ENCODE results near the gene ZNF117.
"Not testable (repeated sequence)": the region's sequence is repeated elsewhere in the genome, so short reads cannot be mapped to it uniquely, and the experiment has no call there.

ZNF117 gene

DNA sequence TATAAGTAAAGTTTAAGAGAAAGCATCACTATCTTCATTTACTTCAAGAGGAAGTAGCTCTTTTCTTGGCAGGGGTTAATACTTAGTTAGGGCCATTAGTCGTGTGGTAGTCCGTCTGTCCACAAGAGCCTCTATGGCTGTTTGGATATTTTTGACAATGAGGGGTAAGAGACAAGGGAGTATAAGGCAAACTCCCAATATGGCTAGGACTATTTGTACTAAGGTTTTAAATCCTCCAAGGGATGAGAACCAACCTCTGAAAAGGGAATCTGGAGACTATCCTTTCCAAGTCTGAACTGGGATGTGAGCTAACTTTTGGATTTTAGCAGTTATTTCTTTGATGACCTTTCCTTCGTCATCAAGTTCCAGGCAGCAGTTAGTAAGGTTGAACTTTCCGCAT is at the start of gene ZNF117:
Gene ZNF117, minus strand, starts transcription at position 101 of the 400 bp plus-strand sequence.
- DNase-seq: no peak

DNA sequence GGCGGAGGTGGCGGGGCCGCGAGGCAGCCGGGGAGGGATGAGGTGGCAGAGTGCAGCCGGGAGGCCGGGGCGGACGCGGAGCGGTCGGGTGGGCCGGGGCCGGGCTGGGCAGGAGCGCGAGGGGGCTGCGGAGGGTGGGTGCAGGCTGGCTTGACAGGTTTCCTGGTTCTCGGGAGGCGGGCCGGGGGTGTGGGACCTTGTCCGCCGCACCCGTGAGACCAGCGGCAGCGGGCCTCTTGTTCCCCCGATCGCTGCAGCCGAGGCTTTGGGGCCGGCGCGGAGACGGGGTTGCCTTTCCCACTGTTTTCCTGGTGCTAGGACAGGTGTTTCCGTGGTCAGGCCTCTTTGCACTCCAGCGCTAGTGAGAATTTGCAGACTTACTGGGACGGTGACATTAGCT is 47.9 kb upstream of the ZNF117 start:
- DNase-seq: peak; percentile 35

GRCh38 chr7:65037740-65038688 is 47.2 kb upstream of the ZNF117 start:
- DNase-seq: peak; percentile 93

GRCh38 chr7:65036526-65036925 is 45.7 kb upstream of the ZNF117 start:
- not testable (repeated sequence) for DNase-seq

- DNase-seq: not testable (repeated sequence)
Measured at GRCh38 chr7:65035469-65035868, 44.6 kb upstream of the ZNF117 start.

DNA sequence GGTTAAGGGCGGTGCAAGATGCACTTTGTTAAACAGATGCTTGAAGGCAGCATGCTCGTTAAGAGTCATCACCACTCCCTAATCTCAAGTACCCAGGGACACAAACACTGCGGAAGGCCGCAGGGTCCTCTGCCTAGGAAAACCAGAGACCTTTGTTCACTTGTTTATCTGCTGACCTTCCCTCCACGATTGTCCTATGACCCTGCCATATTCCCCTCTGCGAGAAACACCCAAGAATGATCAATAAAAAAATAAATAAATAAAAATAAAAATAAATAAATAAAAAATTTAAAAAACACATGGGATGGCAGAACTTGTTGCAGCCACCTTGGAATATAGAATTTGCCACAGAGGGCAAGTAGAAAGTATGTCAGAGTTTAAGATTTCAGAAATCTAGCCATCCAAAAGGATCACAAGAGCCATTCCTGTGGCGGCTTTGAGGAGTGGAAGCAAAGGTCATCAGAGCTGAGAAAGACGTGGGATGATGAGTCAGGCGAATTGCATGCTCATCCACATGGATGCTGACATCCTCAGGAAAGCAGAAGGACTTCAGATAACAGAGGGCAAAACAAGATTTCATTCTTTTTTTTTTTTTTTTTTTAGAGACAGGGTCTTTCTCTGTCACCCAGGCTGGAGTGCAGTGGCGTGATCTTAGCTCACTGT is 43.4 kb upstream of the ZNF117 start:
- DNase-seq: not testable (repeated sequence)

DNA sequence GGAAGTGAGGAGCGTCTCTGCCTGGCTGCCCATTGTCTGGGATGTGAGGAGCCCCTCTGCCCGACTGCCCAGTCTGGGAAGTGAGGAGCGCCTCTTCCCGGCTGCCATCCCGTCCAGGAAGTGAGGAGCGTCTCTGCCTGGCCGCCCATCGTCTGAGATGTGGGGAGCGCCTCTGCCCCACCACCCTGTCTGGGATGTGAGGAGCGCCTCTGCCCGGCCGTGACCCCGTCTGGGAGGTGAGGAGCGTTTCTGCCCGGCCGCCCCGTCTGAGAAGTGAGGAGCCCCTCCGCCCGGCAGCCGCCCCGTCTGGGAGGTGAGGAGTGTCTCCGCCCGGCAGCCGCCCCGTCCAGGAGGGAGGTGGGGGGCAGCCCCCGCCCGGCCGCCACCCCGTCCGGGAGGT is 42.6 kb upstream of the ZNF117 start:
- not testable (repeated sequence) for DNase-seq

DNA sequence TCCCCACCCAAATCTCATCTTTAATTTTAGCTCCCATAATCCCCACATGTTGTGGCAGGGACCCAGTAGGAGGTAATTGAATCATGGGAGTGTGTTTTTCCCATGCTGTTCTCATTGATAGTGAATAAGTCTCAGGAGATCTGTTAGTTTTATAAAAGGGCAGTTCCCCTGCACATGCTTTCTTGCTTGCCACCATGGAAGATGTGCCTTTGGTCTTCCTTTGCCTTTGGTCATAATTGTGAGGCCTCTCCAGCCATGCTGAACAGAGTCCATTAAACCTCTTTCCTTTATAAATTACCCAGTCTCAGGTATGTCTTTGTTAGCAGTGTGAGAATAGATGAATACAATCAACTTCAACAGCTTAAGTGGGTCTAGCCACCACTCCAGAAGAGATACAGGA is 34.2 kb upstream of the ZNF117 start:
- not testable (repeated sequence) for DNase-seq

- not testable (repeated sequence) for DNase-seq
Measured at GRCh38 chr7:65020978-65021377, 30.1 kb upstream of the ZNF117 start.

- DNase-seq: not testable (repeated sequence)
Measured at GRCh38 chr7:65009881-65010280, 19.0 kb upstream of the ZNF117 start.

- DNase-seq: not testable (repeated sequence)
Measured at GRCh38 chr7:65009394-65009793, 18.6 kb upstream of the ZNF117 start.

- peak; percentile 30 for DNase-seq
Measured at GRCh38 chr7:65007036-65007435, 16.2 kb upstream of the ZNF117 start.

DNA sequence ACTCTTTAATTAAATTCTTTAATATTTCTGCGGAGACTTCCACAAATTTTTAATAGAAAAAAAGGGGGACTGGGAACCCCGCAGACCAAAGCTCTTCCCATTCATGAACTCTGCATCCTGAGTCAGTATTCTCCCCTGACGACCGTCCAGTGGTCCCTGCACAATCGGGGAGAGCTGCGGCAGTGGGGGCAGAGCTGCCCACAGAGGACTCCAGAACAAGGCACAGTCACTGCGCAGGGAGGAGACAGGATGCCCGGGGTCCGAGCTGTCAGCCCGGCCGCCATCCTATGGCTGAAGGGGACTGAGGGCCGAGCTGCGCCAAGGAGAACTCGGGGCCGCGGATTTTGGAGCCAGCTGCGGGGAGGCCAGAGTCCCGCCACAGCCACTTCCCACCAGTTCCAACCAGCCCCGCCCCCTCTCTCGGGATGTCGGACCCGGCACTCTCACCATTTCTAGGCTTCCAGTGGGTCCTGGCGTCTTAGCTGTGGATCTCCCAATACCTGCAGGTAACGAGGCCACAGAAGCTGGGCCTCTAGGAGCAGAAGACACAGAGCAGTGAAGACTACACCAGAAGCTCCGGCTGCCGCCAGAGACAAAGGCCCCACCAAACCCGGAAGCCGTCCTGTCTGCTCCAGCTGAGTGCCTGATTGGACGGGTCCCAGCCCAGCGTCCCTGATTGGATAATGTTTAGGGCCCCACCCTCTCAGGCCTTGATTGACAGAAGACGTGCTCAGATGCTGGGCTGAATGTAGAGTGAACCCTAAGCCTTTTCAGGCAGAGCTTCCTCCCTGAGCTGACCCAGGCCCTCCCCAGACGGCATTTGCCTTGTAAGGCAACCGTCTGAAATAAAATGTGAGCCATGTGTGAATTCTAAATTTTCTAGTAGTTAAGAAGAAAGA is 15.5 kb upstream of the ZNF117 start, which contains the start of gene ERV3-1:
Gene ERV3-1, minus strand, starts transcription at position 594 of the 899 bp plus-strand sequence. CDS start 13,661 bp downstream, outside the sequence.
- DNase-seq: peak; percentile 99

DNA sequence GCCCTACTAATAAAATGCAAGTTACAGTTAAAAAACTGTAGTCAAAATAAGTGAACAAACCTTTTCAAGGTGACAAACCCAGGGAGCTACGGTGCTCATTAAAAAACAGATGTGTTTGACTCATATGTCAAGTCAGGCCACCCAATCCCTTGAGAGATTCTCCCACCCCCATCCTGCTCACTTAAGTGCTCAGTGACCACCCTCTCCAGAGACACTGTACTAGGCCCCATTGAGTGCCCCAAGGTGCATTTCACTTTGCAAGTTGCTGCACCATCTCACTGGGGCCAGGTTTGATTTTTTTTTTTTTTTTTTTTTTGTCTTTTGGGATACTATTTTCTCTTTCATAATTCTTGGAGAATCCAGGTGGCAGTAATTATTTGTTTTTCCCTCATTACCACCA is 13.7 kb upstream of the ZNF117 start:
- no peak for DNase-seq

GRCh38 chr7:65002972-65003585 is 12.2 kb upstream of the ZNF117 start:
- no peak for DNase-seq

DNA sequence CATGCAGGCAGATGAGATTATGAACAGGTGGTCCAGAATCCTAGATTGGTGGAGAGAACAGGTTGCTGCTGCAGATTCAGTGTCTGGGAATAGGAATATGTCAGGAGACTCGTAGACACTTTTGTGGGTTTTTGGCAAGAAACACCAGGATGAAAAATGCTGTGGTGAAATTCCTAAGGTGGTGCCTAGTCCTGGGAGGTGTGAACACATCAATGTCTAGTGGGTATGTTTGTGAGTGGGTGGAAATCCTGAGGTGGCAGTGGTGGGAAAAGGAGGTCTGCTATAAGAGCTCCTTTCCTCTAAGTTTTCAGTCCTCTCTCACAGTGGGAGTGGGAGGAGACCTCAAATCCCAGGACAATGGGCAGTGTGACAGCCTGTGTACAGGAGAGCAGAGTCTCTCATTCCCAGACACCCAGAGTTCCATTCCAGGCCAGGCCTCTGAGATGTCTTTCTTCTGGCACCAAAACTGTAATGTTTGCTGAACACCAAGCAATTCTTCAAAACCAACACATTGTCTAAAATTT is 10.5 kb upstream of the ZNF117 start:
- no peak for DNase-seq

- peak; percentile 75 for DNase-seq
Measured at GRCh38 chr7:64999165-65000004, 8.5 kb upstream of the ZNF117 start.

- DNase-seq: no peak
Measured at GRCh38 chr7:64998865-64999164, 8.0 kb upstream of the ZNF117 start.

- DNase-seq: no peak
Measured at GRCh38 chr7:64997927-64998391, 7.1 kb upstream of the ZNF117 start.

DNA sequence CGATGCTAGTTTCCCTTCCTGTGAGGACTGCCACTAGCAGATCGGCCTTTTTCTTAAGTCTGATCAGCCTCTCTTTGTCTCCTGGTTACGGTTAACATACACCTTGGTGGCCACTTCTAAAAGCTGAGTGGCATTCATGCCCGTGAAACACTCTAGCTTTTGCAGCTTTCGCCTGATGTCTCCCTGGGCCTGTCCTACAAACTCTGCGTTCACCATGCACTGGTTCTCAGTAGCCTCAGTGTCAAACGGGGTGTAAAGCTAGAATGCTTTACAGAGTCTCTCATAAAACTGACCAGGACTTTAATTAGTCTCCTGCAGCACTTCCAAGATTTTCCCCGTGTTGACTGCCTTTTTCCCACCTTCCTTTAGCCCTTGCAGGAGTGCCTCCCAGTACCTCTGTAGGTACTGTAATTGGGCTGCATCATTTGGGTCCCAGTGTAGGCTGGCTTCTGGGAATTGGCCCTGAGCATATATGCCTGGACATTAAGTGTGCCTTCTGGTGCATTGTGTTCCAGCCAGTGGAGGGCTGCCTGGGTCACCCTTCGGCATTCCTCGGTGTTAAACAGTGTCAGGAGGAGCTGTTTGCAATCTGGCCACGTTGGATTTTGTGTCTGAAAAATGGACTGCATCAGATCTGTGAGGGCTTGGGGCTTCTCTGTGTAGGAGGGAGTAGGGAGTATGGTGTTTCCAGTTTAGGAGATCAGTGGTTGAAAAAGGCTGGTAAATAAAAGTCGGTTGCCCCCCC is 6.5 kb upstream of the ZNF117 start:
- no peak for DNase-seq
